ENCODE results near the gene MFN2.

DNA sequence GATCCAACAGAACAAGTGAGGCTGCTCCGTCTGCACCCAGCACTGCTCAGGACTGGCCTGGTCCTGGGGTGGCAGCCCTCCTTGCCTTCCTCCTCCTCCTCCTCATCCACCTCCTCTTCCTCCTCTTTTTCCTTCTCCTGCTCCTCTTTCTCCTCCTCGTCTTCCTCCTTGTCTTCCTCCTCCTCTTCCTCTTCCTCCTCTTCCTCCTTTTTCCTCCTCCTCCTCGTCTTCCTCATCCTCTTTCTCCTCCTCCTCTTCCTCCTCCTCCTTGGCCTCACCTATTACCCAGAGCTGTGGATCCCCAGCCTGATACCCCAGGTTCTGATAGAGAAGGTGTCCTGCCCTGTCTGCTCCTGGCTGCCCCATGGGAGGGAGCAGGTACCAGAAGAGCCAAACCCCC is 16.6 kb upstream of the MFN2 start:
- TF ChIP-seq, protein P1, sequence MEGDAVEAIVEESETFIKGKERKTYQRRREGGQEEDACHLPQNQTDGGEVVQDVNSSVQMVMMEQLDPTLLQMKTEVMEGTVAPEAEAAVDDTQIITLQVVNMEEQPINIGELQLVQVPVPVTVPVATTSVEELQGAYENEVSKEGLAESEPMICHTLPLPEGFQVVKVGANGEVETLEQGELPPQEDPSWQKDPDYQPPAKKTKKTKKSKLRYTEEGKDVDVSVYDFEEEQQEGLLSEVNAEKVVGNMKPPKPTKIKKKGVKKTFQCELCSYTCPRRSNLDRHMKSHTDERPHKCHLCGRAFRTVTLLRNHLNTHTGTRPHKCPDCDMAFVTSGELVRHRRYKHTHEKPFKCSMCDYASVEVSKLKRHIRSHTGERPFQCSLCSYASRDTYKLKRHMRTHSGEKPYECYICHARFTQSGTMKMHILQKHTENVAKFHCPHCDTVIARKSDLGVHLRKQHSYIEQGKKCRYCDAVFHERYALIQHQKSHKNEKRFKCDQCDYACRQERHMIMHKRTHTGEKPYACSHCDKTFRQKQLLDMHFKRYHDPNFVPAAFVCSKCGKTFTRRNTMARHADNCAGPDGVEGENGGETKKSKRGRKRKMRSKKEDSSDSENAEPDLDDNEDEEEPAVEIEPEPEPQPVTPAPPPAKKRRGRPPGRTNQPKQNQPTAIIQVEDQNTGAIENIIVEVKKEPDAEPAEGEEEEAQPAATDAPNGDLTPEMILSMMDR (IDR thresholded peaks at IDR 0.05; ENCODE audit: poor library complexity, severe bottlenecking): no peak
- TF ChIP-seq EZH2 (IDR thresholded peaks at IDR 0.05; ENCODE audit: borderline replicate concordance, insufficient read depth, low read length, poor library complexity, severe bottlenecking) (no peak), MXI1 (conservative IDR thresholded peaks at IDR 0.05; ENCODE audit: poor library complexity, severe bottlenecking) (no peak), POLR2AphosphoS5 (IDR thresholded peaks at IDR 0.05) (no peak), RAD21 (conservative IDR thresholded peaks at IDR 0.05) (no peak), TAF1 (IDR thresholded peaks at IDR 0.05; ENCODE audit: low read depth) (no peak), EP300 (conservative IDR thresholded peaks at IDR 0.05; ENCODE audit: poor library complexity, severe bottlenecking) (no peak), SMC3 (conservative IDR thresholded peaks at IDR 0.05; ENCODE audit: poor library complexity) (no peak)
- TF ChIP-seq, protein P2, sequence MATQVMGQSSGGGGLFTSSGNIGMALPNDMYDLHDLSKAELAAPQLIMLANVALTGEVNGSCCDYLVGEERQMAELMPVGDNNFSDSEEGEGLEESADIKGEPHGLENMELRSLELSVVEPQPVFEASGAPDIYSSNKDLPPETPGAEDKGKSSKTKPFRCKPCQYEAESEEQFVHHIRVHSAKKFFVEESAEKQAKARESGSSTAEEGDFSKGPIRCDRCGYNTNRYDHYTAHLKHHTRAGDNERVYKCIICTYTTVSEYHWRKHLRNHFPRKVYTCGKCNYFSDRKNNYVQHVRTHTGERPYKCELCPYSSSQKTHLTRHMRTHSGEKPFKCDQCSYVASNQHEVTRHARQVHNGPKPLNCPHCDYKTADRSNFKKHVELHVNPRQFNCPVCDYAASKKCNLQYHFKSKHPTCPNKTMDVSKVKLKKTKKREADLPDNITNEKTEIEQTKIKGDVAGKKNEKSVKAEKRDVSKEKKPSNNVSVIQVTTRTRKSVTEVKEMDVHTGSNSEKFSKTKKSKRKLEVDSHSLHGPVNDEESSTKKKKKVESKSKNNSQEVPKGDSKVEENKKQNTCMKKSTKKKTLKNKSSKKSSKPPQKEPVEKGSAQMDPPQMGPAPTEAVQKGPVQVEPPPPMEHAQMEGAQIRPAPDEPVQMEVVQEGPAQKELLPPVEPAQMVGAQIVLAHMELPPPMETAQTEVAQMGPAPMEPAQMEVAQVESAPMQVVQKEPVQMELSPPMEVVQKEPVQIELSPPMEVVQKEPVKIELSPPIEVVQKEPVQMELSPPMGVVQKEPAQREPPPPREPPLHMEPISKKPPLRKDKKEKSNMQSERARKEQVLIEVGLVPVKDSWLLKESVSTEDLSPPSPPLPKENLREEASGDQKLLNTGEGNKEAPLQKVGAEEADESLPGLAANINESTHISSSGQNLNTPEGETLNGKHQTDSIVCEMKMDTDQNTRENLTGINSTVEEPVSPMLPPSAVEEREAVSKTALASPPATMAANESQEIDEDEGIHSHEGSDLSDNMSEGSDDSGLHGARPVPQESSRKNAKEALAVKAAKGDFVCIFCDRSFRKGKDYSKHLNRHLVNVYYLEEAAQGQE (IDR thresholded peaks at IDR 0.05; ENCODE audit: borderline replicate concordance): no peak

Data from neural cell (in vitro differentiated cells).